Glomerular endothelial cell (primary cell): ENCODE results near the gene RTBDN. TPM values are rescaled to one million over a fixed set of nuclear protein-coding genes. Genes with fewer than 3 reads are reported as not detected.
"Not testable (repeated sequence)": the region's sequence is repeated elsewhere in the genome, so short reads cannot be mapped to it uniquely, and the experiment has no call there.

Source experiments
- DNase-seq: peaks from one replicate; pipeline ENCODE4 v3.0.0-alpha.2; 2011; ENCODE audit warnings: low read depth, low spot score; ENCODE audit errors: extremely low read depth
- total RNA-seq: library from RNA; depleted of rRNA; stranded (reverse); fragments of >200 nt; gene quantifications from 2 replicates; pipeline ENCODE4 v1.2.3, GENCODE V29; 2015

The RTBDN gene
- total RNA-seq, 1 donor from 2014 or later, result not detected

GRCh38 chr19:12825254-12826131, 8.9 kb downstream of the RTBDN start:
- no peak for DNase-seq

DNA sequence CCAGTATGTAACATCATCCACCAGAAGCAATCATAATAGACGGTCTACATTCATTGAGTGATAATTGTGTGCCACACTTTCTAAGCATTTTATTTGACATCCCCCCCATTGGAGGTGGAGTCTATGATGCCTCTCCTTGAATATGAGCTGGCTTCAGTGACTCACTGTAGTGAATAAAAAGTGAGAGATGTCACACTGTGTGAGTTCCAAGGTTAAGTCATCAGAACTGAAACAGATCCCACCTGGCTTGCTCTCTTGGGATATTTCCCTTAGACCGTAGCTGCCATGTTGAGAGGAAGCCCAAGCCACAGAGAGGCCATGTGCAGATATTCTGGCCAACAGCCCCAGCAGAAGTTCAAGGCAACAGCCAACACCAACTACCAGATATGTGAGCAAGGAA, 12.6 kb downstream of the RTBDN start:
- no peak for DNase-seq

GRCh38 chr19:12817810-12818209, 16.6 kb downstream of the RTBDN start:
- DNase-seq, result not testable (repeated sequence)

GRCh38 chr19:12817188-12817587, 17.2 kb downstream of the RTBDN start:
- not testable (repeated sequence) for DNase-seq

- no peak for DNase-seq
Measured at GRCh38 chr19:12815088-12815487, 19.3 kb downstream of the RTBDN start.

DNA sequence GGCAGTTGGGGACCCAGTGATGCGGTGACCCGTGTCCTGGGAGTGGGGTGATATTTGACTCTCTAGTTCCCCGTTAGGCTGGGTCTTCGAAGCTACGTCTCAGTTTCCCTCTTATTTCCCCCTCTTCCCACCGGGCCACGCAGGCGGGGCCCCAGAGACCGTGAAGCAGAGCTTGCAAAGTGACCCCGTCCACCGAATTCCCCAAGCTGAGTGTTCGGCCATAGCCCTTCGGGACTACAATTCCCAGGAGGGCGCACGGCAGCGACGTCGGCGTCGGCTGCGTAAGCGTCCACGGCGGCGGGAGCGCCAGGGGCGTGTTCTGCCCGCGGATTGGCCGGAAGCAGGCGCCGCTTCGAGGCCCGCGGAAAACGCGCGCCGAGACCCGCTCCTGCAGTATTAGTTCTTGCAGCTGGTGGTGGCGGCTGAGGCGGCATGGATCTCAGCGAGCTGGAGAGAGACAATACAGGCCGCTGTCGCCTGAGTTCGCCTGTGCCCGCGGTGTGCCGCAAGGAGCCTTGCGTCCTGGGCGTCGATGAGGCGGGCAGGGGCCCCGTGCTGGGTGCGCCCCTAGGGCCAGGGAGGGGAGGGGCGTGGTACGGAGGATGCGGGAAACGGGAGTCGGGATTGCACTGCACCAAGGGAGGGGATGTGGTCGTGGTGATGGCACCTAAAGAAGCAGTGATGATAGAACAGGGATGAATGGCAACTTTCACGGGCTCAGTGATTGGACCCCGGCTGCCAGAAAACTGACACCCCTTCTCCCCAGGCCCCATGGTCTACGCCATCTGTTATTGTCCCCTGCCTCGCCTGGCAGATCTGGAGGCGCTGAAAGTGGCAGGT, 27.9 kb downstream of the RTBDN start, which contains the start of gene RNASEH2A:
TSS of gene RNASEH2A (plus strand) at position 343 of the 840 bp plus-strand sequence. CDS start at position 433, 90 bp downstream.
- no peak for DNase-seq

DNA sequence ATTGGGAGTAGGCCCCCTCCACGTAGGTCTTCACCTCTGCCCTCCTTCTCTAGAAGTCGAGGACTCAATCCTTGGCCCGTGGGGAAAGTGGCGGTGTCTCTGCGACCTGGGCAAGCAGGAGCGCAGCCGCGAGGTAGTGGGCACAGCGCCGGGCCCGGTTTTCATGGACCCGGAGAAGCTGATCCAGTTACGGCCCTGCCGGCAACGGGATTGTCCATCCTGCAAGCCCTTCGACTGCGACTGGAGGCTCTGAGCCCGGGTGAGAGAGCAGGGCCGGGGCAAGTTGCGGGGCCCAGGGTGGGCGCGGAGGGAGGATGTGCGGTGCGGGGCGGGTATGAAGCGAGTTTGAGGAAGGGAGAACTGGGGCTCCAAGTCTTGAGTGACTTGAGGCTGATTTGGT, 30.3 kb downstream of the RTBDN start:
- no peak for DNase-seq

DNA sequence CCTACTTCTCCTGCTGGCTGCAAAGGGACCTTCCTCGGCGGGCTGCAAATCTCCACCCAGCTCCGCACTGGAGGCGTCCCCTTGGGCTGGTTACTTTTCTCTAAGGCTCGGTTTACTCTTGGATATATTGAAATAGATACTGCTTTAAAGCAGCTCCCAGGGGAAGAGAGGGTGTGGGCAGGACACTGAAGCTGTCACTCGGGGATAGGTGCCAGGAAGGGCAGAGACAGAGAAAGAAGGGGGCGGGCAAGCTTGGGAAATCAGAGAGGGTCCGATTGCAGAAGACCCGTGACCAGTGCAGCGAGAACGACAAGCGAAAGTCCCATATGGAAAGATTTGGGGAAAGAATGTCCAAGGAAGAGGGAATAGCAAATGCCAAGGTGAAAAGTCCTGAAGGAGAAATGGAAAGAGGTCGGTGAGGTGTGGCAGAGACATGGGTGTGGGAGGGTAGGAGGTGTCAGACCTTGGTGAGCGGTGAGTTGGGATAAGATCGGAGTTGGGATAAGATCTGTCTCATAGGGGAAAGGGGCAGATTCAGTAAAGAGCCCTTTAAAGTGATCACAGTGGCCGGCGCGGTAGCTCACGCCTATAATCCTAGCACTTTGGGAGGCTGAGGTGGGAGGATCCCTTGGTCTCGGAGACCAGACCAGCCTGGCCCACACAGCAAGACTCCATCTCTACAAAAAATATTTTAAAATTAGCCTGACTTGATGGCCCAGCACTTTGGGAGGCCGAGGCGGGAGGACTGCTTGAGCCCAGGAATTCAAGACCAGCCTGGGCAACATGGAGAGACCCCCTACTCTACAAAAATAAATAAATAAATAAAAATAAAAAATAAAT, 31.9 kb downstream of the RTBDN start:
- no peak for DNase-seq

- no peak for DNase-seq
Measured at GRCh38 chr19:12801466-12802266, 32.7 kb downstream of the RTBDN start, which contains the start of the genes PRDX2 and THSD8. TSS of gene PRDX2 (minus strand) at chr19:12801800. CDS start at chr19:12801261, 539 bp downstream. TSS of gene THSD8 (plus strand) at chr19:12802069. CDS start at chr19:12802072, 3 bp downstream.

GRCh38 chr19:12800923-12801465, 33.4 kb downstream of the RTBDN start:
- DNase-seq, result no peak

DNA sequence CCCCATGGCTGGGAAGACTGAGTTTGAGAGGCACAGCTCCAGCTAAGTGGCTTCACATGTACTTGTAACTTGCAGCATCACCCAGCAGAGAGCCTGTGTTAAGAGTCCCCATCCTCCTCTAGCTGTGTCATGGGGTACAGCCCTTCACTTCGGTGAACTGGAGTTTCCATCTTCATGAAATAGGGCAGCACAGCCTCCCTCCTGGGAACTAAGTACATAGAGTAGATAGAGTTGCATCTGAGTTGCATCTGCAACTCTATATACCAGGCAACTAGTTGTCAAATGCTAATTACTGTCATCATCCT, 34.0 kb downstream of the RTBDN start:
- no peak for DNase-seq

DNA sequence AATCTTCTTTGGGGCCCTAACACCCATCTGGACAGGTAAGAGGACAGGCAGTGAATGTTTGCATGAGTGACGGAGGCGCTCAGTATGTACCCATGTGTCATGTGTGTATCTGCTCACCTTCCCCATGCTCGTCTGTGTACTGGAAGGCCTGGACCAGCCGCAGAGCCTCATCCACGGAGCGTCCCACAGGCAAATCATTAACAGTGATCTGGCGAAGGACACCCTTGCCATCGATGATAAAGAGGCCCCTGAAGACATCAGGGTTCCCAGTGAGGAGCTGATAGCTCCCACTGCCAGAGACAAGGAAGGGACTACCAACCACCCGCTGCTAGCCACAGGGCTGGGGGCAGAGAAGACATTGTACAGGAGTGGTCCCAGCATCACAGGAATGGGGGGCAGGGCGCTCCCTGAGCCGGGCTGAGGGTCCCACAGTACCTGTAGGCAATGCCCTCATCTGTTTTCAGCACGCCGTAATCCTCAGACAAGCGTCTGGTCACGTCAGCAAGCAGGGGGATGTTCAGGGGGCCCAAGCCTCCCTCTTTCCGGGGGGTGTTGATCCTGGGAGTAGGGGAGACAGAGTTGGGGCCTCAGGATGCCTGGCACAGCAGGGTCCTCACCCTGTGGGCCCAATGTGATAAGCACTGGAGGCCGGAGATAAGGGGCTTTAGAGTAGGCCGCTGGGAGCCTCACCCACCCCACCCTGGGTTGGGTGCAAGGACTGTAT, 34.5 kb downstream of the RTBDN start:
- DNase-seq, result no peak

DNA sequence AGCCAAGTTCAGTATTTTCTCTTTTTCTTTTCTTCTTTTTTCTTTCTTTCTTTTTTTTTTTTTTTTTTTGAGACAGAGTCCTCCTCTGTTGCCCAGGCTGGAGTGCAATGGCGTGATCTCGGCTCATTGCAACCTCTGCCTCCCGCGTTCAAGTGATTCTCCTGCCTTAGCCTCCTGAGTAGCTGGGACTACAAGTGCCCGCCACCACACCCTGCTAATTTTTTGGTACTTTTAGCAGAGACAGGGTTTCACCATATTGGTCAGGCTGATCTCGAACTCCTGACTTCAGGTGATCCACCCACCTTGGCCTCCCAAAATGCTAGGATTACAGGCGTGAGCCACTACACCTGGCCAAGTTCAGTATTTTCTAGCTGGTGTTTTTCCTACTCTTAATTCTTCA, 36.8 kb downstream of the RTBDN start:
- DNase-seq, result not testable (repeated sequence)

DNA sequence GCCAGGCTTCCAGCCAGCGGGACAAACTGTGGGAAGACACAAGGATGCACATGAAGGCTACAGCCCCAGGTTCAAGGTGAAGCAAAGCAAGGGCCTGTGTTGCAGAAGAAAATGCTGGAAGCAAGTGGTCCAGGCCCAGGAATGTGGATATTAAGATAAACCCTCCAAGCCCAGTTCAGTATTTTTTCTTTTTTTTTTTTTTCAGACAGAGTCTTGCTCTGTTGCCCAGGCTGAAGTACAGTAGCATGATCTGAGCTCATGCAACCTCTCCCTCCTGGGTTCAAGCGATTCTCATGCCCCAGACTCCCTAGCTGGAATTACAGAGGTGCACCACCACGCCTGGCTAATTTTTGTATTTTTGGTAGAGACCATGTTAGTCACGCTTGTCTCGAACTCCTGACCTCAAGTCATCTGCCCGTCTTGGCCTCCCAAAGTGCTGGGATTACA, 37.2 kb downstream of the RTBDN start:
- DNase-seq, result no peak

- DNase-seq, result no peak
Measured at GRCh38 chr19:12796146-12797071, 38.0 kb downstream of the RTBDN start.

DNA sequence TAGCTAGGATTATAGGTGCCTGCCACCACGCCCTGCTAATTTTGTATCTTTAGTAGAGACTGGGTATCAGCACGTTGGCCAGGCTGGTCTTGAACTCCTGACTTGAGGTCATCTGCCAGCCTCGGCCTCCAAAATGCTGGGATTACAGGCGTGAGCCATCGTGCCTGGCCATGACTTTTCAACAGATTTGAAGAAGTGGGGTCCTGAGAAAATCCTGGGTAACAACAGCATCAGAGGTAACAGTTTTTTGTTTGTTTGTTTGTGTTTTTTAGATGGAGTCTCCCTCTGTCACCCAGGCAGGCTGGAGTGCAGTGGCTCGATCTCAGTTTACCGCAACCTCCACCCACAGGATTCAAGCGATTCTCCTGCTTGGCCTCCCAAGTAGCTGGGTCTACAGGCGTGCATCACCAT, 39.4 kb downstream of the RTBDN start:
- no peak for DNase-seq

- DNase-seq, result no peak
Measured at GRCh38 chr19:12794196-12794941, 40.0 kb downstream of the RTBDN start.
